A673 (cell line): ENCODE results near the gene FGGY. TPM values are rescaled to one million over a fixed set of nuclear protein-coding genes. Genes with fewer than 3 reads are reported as not detected.

Source experiments
- BruUV-seq: library from RNA; stranded (reverse); fragments of 400-500 nt; replicated peaks from 2 replicates; lab custom pipeline; 2021; lab: Mats Ljungman, UMichigan
- CTCF ChIA-PET: fragments of 300-600 bp; sonication (Branson Sonifier 250); formaldehyde crosslinking; loops from one replicate; lab custom pipeline; 2022; ENCODE audit warnings: antibody characterized with exemption; lab: Charles Lee
- POLR2A ChIA-PET: fragments of 300-600 bp; sonication (Branson Sonifier 250); formaldehyde crosslinking; loops from one replicate; lab custom pipeline; 2022; ENCODE audit warnings: antibody characterized with exemption; ENCODE audit not compliant: low non-redundant PET; lab: Charles Lee
- DNase-seq: peaks from one replicate; pipeline ENCODE4 v3.0.0-alpha.2; 2015; ENCODE audit warnings: low spot score
- H3K27ac ChIP-seq: fragments of 200-600 bp; sonication (generic); 2 replicates; pipeline ENCODE4 v1.5.1; 2016; ENCODE audit warnings: mixed run types, low read depth, mild to moderate bottlenecking, mixed read lengths, antibody characterized with exemption, low read length; ENCODE audit not compliant: poor library complexity, severe bottlenecking
- H3K27me3 ChIP-seq: fragments of 200-600 bp; sonication (generic); replicated peaks from 2 replicates; pipeline ENCODE4 v1.6.1; 2017; ENCODE audit warnings: mixed run types, low read depth, mild to moderate bottlenecking, mixed read lengths, antibody characterized with exemption, low read length; ENCODE audit not compliant: insufficient read depth, poor library complexity
- H3K36me3 ChIP-seq: fragments of 200-600 bp; sonication (generic); 2 replicates; pipeline ENCODE4 v1.6.1; 2016; ENCODE audit warnings: mixed run types, mild to moderate bottlenecking, mixed read lengths, antibody characterized with exemption, low read length; ENCODE audit not compliant: insufficient read depth, poor library complexity, severe bottlenecking
- H3K4me1 ChIP-seq: fragments of 200-600 bp; sonication (generic); 2 replicates; pipeline ENCODE4 v1.6.1; 2017; ENCODE audit warnings: mixed run types, mild to moderate bottlenecking, mixed read lengths, antibody characterized with exemption, low read length; ENCODE audit not compliant: insufficient read depth, poor library complexity, severe bottlenecking
- H3K4me3 ChIP-seq: fragments of 200-600 bp; sonication (generic); 2 replicates; pipeline ENCODE4 v1.5.1; 2016; ENCODE audit warnings: low read depth, mixed run types, mild to moderate bottlenecking, mixed read lengths, low read length; ENCODE audit not compliant: poor library complexity, severe bottlenecking
- H3K9me3 ChIP-seq: fragments of 200-600 bp; sonication (generic); 2 replicates; pipeline ENCODE4 v1.6.1; 2016; ENCODE audit warnings: mixed run types, low read depth, mild to moderate bottlenecking, mixed read lengths, antibody characterized with exemption, low read length; ENCODE audit not compliant: poor library complexity, severe bottlenecking
- EZH2 ChIP-seq: fragments of 200-600 bp; sonication (generic); IDR thresholded peaks from 2 replicates; pipeline ENCODE4 v1.6.1; 2017; ENCODE audit warnings: borderline replicate concordance, low read depth, mild to moderate bottlenecking, mixed read lengths, antibody characterized with exemption, low read length; ENCODE audit not compliant: poor library complexity, severe bottlenecking
- intact Hi-C: fragments of 100-400 bp; cut with micrococcal nuclease; formaldehyde crosslinking; loops from one replicate; pipeline ENCODE4 v1.10.0; 2022; ENCODE audit not compliant: unreplicated experiment
- total RNA-seq: library from RNA; stranded (reverse); gene quantifications from 2 replicates; pipeline ENCODE4 v1.2.3, GENCODE V29; 2021
- TF ChIP-seq, protein P1 (sequence below): fragments of 300-800, 200-600 bp; sonication (generic); conservative IDR thresholded peaks from 2 replicates; pipeline ENCODE4 v1.5.1; 2017; ENCODE audit warnings: low read depth, mild to moderate bottlenecking, antibody characterized with exemption, low read length, moderate library complexity, mixed read lengths

FGGY gene
- total RNA-seq, 1 experiment from 2014 or later, result 2.6 TPM

DNA sequence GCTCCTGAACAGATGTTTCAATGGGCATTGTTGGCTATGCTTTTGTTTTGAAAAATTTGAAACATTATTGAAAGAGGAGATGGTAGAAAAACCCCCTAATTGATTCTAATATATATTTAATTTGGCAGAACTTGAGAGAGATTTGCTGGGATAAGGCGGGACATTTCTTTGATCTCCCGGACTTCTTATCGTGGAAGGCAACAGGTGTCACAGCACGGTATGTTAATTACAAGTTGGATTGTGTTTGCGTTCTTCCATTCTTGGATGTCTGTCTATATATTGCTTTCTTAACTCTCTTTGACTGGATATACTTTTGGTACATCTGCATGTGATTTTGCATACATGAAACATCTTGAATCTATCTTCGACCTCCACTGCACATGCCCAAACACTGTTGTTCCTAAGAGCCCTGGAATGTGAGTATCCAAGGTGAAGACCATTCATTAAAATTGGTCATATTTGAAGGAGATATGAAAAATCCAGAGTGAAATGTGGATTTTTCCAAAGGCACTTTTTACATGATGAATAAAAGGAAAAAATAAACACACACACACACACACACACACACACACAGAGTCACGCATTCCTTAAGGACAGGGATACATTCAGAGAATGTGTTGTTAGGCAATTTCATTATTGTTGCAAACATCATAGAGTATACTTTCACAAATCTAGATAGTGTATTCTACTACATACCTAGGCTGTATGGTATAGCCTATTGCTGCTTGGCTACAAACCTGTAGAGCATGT lies 81.9 kb downstream of the FGGY start:
- intact Hi-C loops, result no loop called here
- Histone ChIP-seq H3K4me1 (no peaks in the 10 kb centered on the region), H3K27me3 (no peaks in the 10 kb centered on the region), H3K27ac (no peak overlapping the region), H3K9me3 (no peaks in the 10 kb centered on the region), H3K4me3 (no peak overlapping the region), H3K36me3 (no peaks in the 10 kb centered on the region)
- ChIA-PET POLR2A (no interaction called here), CTCF (no interaction called here)
- TF ChIP-seq, protein P1, sequence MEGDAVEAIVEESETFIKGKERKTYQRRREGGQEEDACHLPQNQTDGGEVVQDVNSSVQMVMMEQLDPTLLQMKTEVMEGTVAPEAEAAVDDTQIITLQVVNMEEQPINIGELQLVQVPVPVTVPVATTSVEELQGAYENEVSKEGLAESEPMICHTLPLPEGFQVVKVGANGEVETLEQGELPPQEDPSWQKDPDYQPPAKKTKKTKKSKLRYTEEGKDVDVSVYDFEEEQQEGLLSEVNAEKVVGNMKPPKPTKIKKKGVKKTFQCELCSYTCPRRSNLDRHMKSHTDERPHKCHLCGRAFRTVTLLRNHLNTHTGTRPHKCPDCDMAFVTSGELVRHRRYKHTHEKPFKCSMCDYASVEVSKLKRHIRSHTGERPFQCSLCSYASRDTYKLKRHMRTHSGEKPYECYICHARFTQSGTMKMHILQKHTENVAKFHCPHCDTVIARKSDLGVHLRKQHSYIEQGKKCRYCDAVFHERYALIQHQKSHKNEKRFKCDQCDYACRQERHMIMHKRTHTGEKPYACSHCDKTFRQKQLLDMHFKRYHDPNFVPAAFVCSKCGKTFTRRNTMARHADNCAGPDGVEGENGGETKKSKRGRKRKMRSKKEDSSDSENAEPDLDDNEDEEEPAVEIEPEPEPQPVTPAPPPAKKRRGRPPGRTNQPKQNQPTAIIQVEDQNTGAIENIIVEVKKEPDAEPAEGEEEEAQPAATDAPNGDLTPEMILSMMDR, result no peak
- no peak for TF ChIP-seq EZH2
- no TSS peak for BruUV-seq
- DNase-seq, result no peak

DNA sequence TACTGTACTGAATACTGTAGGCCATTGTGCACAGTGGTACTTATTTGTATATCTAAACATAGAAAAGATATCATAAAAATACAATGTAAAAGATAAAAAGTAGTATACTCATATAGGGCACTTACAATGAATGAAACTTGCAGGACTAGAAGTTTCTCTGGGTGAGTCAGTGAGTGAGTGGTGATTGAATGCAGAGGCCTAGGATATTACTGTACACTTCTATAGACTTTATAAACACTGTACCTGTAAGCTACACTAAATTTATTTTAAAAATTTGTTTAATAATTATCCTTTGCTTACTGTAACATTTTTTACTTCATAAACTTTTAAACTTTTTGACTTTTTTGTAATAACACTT lies 82.5 kb downstream of the FGGY start:
- intact Hi-C loops, result no loop called here
- CTCF ChIA-PET, result no interaction called here
- no peak overlapping the region for H3K4me3 ChIP-seq
- no peaks in the 10 kb centered on the region for H3K9me3 ChIP-seq
- BruUV-seq, result no TSS peak
- H3K27me3 ChIP-seq, result peaks cover 1% of the 10 kb centered on the region
- POLR2A ChIA-PET, result no interaction called here
- no peak overlapping the region for H3K27ac ChIP-seq
- no peak for TF ChIP-seq EZH2
- TF ChIP-seq, protein P1, result no peak
- DNase-seq, result no peak
- H3K36me3 ChIP-seq, result no peaks in the 10 kb centered on the region
- H3K4me1 ChIP-seq, result no peaks in the 10 kb centered on the region

DNA sequence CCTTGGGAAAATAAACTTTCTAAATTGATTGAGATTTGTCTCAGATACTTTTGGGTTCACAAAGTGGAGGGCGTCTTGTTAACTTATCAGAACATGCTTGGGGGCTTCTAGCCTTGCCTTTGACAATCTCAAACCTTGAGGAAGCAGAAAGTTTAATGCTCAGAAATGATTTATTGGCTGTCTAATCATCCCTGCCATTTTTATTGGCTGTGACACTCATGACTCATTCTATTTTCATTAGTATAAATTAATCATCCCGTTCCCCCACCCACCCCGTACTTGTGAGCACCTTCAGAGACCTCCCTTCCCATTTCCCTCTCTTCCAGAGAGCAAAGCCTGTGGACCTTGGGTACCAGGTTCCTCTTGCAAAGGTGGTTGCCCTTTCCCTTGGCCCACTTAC lies 87.1 kb downstream of the FGGY start:
- Histone ChIP-seq H3K4me1 (no peaks in the 10 kb centered on the region), H3K27ac (no peak overlapping the region), H3K27me3 (peaks cover 7% of the 10 kb centered on the region), H3K36me3 (no peaks in the 10 kb centered on the region), H3K9me3 (no peaks in the 10 kb centered on the region), H3K4me3 (no peak overlapping the region)
- DNase-seq, result no peak
- TF ChIP-seq, protein P1, result no peak
- no peak for TF ChIP-seq EZH2
- ChIA-PET CTCF (no interaction called here), POLR2A (no interaction called here)
- no TSS peak for BruUV-seq
- intact Hi-C loops, result loop anchor here (2.0 kb wide), 1 partner anchor 41 kb away; no protein-coding TSS in a partner anchor
